Colon (tissue), 2 donors: ENCODE data around the gene P3H4.
"Not testable (repeated sequence)": the region's sequence is repeated elsewhere in the genome, so short reads cannot be mapped to it uniquely, and the experiment has no call there.

Source experiments
- FAIRE-seq: peaks from 2 replicates; lab custom pipeline; 2012; peaks lifted over from hg19 to GRCh38; lab: Jason Lieb, UNC
- donor health status: control.
- donor health status: control.

Gene P3H4

GRCh38 chr17:41792845-41793783, 18.6 kb downstream of the P3H4 start:
- FAIRE-seq: no peak

- no peak for FAIRE-seq
Observed at GRCh38 chr17:41787021-41787418, 24.7 kb downstream of the P3H4 start.

GRCh38 chr17:41786227-41787020, 25.3 kb downstream of the P3H4 start, which contains the start of gene JUP:
Gene JUP (minus strand): TSS chr17:41786711. CDS start chr17:41771854, 14,857 bp downstream.
- peak; percentile 85 for FAIRE-seq

DNA sequence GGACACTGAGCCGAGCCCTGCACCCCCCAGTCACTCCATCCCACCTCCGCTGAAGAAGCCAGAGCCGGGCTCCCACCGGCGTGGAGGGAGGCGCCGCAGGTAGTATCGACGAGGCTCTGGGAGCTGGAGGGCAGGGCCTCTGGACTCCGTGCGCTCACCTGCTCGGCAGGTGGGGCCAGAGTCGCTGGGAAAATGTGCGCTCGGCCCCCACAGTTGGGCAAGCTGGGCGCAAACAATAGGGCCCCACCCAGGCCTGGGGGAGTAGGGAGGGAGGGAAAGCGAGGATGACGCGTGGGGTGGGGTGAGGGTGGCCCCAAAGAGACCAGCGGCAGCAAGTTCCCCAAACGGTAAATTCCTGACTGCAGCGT, 25.9 kb downstream of the P3H4 start:
- FAIRE-seq: no peak

GRCh38 chr17:41785091-41785858, 26.5 kb downstream of the P3H4 start:
- FAIRE-seq: no peak

DNA sequence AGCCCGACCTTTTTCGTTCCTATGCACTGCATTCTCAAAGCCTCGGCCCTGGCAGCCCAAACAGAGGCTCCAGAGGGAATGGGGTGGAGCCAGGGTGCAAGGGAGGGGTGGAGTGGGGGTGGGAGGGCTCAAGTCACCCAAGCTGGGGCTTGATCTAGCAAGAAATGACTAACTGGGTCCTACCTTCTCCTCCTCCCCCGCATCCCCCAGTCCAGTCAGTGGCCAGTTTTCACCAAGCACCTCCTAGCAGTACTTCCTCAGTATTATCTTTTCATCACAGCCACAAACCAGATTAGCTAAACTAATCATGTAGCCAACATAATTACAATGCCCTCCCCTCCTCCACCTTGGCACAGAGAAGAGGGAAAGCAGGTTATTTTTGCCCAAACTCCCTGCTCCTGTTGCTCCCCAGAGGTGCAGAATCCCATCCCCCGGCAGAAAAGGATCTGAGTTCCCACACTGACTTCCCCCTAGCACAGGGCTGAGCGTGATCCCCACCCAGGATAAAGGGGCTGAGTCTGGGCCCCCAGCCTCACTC, 27.5 kb downstream of the P3H4 start:
- FAIRE-seq: no peak

DNA sequence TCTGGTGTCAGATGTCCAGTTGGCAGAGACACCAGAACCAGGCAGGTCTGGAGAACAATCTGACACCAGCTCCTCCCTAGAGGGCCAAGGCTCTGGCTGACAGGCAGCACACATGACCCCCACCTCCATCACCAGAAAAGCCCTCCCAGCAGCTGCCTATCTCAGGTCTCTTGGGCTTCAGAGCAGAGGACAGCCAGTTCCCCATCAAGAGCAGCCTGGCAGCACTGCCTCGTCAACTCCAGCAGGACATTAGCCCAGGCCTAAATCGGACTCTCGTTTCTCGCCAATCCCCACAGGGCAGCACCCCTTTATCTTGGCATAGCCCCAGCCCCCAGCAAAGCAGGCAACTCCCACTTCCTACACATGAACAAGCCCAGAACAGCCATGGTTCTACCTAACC, 29.6 kb downstream of the P3H4 start:
- no peak for FAIRE-seq

GRCh38 chr17:41781404-41782110, 30.2 kb downstream of the P3H4 start:
- FAIRE-seq: no peak

- no peak for FAIRE-seq
Observed at GRCh38 chr17:41779954-41780353, 31.8 kb downstream of the P3H4 start.

- FAIRE-seq: no peak
Observed at GRCh38 chr17:41777574-41778188, 34.1 kb downstream of the P3H4 start.

DNA sequence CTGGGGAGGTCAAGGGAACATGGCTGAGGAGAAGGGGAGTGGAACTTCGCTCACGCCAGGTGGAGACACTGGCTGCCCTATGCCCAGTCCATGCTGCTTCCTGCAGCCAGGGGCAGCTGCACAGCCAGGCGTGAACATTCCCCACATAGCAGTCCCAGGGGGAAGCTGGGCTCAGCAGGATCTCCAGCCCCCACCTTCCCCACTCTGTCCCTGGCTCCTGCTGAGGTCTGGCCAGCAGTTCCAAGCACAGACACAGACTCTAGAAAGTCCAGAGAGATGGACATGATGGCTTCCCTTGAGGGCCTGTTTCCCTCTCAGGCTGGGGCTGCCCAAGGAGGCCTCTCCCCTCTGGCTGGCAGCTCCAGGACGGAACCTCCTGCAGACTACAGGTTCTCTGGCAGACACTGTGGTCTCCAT, 34.6 kb downstream of the P3H4 start:
- no peak for FAIRE-seq

GRCh38 chr17:41776262-41776900, 35.4 kb downstream of the P3H4 start:
- FAIRE-seq: not testable (repeated sequence)

- FAIRE-seq: no peak
Observed at GRCh38 chr17:41775394-41776226, 36.1 kb downstream of the P3H4 start.

- no peak for FAIRE-seq
Observed at GRCh38 chr17:41773731-41774193, 38.0 kb downstream of the P3H4 start.

DNA sequence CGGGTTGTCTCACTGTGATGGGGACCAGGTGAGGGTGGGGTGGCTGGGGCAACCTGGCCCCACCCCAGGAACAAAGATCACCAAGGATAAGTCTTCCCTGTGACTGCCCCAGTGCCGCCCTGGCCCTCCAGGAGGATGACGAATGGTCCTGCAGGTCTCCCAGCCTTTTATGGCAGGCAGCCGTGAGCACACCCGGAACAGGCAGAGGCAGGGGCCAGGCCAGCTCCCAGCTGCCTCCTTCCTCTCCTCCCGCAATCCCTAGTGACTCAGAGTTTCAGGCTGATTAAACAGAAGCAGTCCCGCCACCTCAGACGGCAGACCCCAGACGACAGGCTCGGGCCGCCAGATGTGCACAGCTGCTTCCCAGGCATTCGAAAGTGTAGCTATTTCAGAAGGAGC, 38.6 kb downstream of the P3H4 start:
- FAIRE-seq: no peak

- FAIRE-seq: no peak
Observed at GRCh38 chr17:41772586-41773189, 39.1 kb downstream of the P3H4 start.

- no peak for FAIRE-seq
Observed at GRCh38 chr17:41772218-41772585, 39.5 kb downstream of the P3H4 start.

DNA sequence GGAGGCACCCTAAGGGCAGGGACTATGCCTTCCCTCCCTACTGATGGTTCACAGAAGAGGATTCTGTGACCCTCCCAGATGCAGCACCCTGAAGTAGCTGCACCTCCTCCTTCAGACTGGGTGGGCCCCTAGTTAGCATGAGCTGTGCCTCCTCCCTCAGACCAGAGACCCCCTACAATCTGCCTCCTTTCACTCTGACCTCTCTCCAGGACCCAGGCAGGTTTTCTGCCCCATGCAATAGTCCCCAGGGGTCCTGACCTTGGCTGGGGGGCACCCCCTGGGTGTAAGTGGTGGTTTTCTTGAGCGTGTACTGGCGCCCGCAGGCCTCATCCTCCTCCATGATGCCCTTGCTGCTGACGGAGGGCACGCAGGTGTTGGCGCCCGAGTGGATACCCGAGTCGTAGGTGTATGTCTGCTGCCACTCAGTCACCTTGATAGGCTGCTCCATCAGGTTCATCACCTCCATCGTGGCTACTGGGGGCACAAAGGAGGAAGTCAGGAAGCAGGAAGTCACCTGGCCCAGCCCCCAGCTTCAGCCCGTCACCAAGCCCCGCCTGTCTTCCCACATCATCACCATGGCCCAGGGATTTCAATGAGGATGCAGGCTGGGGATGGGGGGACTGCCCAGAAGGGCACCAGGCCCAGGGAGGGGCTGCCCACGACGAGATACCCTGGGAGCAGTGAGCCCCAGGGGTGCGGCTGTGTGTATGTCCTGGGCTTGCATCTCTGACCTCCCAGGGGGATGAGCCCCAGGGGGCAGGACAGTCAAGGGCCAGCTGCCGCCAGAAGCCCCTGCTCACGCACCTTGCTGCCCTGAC, 40.2 kb downstream of the P3H4 start:
- no peak for FAIRE-seq
